HG03469 (cell line): ENCODE data around the gene ZNF688.
"Not testable (repeated sequence)": the region's sequence is repeated elsewhere in the genome, so short reads cannot be mapped to it uniquely, and the experiment has no call there.

Experiments used
- ATAC-seq: cut with Tn5 transposase; IDR thresholded peaks from one replicate; pipeline ENCODE4 v1.9.1; 2021; ENCODE audit warnings: mild to moderate bottlenecking, moderate library complexity, moderate number of reproducible peaks; ENCODE audit not compliant: unreplicated experiment

ZNF688 gene

DNA sequence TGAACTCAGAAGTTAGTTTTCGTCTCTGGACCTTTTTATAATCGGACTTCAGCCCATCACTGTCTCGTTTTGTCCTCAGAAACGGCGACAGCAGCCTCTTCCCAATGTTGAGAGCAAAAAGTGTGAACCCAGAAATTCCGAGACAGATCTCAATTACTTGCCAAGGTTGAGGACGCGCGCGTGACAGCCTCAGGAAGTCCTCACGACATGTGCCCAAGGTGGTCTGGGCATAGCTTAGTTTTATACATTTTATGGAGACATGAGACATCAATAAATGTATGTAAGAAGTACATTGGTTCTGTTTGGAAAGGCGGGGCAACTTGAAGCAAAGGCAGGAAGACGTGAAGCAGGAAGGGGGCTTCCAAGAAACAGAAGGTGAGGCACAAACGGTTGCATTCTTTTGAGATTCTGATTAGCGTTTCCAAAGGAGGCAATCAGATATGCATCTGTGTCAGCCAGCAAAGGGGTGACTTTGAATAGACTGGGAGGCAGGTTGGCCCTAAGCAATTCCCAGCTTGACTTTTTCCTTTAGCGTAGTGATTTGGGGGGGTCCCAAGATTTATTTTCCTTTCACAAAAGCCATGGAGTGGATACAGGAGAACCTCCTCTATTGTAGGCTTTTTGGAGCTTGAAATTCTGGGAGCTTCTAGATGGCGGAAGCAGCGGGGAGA, 36.3 kb downstream of the ZNF688 start:
- no peak for ATAC-seq

DNA sequence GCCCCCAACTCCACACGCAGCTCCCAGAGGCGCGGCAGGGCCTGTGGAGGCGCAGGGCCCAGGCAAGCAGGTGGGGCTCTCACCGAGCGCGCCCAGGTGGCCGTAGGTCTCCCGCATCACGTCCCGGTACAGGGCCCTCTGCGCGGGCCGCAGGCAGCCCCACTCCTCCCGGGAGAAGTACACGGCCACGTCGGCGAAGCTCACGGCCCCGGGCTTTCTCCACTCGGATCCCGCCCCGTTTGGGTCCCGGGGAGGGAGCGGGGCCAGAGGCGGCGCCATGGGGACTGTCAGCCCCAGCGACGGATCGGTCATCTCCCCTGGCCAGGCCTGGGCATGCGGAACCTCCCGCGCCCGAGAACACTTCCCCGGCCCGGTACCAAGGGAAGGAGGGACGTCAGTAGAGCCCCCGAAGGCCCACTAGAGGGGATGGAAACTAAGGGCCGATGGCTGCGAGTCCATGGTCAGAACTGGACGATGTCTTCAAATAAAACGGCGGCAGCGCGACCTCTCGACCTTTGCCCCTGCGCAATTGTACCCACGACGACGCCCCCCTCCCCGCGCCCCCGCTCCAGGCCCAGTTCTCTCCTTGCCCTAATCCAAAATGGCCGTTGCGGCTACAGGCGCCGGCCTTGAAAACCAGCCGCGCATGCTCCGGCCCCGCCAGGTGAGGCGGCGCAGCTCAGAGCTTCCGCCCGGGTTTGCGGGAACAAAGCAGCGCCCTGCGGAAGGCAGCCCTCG, 37.0 kb downstream of the ZNF688 start, which contains the start of gene ZNF747:
TSS of gene ZNF747 (minus strand) at position 491 of the 738 bp plus-strand sequence. CDS start at position 312, 179 bp downstream.
- ATAC-seq, result no peak

DNA sequence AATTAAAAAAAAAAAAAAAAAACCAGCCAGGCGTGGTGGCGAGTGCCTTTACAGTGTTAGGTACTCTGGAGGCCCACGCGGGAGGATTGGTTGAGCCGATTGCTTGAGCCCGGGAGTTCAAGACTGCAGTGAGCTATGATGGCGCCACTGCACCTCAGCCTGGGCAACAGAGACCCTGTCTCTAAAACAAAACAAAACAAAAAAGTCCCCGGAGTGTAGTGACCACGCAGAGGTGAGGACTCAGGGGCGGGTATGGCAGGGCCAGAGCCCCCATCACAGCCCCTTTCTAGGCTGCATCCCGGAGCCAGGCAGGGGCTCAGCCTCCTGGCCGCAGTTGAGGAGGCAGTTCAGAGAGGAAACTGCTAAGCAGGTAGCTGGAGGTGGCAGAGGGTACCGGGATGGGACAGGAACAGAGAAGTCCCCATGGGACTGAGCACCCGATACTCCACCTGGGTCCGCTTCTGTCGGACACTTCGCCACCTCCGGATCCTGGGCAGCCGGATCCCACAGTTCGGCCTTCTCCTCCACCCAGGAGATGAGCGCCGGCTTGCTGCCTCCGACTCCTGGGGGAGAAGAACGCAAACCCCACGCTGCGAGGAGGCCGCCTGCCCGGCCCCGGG, 37.7 kb downstream of the ZNF688 start:
- no peak for ATAC-seq

DNA sequence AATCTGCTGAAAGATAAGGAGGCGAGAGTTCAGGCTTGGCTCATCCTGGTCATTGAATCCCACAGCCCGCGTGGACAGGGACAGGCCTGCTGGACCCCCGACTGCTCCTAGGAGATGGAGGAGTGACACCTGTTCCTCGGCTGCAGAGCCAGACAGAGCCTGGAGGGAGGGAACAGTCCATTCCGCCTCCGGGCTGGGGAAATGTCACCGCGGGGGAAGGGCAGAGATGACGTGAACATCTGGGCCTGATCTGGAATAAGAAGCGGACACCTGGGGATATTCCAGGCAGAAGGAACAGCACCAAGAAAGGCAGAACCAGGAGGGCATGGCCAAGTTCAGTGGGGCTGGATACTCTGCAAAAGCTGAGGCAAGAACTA, 38.4 kb downstream of the ZNF688 start:
- ATAC-seq, result no peak

DNA sequence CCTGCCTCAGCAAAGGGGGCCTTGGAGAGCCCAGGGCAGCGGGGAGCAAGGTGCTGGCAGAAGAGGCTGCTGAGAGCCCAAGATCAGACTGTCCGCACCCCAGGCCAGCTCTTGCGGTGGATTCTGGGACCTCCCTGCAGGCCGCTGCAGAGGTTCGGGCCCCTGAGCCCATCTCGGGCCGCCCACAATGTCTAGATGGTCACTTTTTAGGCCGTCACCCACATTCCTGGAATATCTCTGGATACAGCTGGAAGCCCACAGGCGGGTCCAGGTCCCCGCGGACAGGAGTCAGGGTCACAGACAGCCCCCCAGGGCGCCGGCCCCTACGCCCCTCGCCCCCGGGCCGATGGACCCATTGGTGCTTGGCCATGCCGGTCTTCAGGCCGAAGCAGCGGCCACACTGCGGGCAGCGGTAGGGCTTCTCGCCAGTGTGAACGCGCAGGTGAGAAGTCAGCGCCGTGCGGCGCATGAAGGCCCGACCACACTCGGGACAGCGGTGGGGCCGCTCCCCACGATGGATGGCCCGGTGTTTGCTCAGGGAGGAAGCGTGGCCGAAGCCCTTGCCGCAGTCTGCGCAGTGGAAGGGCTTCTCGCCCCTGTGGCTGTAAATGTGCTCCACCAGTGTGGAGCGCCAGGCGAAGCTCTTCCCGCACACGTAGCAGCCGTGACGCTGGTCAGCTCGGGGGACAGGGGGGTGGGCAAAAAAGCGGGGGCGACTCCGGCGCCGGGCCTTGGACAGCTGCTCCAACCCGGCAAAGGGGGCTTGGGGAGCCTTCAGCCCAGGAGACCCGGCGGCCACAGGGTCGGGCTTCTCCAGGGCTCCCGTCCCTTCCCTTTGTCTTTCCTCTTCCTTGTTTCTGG, 39.0 kb downstream of the ZNF688 start:
- ATAC-seq, result no peak

DNA sequence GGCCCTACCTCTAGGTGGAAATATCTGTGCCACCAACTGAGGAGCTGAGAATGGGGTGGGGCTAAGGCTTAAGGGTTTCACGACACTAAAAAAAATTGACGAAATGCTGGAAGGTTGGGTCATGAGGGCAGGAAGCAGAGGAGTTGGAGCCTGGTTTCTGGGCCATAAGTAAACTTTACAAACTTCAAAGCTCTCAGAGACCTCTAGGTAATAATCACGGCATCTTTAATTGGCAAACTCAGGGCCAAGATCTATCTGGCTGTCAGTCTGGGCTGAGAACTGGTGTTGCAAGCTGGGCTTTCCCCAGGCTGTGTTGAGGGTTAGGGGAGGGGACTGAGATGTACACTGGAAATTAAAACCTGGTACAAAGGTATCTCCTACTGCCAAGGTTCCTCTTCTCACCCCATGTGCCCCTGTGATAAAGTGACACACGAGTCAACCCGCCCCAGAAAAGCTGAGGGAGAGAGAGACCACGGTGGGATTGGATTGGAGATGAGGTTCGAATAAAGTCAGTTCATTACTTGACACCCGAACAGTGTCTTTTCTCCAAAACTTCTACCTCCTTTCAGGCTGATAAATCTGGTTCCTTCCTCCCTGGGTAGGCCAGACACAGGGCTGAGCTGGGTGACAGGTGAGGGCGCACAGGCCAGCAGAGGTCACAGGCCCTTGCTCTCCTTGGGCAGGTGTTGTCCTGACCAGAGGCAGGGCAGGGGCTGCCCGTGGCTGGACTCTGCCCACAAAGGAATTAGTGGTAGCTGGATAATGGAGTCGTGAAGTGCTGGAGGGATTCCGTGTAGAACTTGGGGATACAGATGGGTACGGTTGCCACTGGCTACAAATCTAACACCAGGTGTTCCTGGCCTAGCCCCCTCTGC, 41.1 kb downstream of the ZNF688 start:
- ATAC-seq, result no peak

DNA sequence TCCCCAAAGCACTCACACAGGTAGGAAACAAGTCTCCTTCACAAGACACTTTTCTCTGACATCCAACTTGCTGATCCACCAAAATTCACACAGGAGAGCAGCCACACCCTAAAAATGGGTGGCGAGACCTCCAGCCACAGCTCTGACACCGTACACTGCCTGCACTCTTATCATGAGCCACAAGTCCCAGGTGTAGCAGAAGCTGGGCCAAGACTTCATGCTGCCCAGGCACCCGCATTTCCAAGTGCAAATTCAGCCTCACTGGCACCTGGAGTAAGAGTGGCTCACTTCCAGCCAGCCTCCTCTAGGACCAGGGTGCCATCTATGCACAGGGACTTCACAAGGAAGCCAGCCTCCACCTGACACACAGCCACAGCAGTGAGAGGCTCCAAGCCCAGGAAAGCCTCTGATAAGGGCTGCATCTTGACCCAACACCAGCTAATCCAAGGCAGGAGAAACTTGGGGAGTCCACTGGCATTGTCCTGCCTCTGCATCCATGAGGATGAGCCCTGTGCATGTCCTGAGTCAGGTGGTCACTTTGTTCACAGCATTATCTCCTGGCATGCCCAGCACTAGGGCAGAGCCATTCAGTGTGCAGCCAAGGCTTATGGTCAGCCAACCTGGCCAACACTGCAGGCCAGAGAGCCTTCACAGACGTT, 42.6 kb downstream of the ZNF688 start:
- no peak for ATAC-seq

DNA sequence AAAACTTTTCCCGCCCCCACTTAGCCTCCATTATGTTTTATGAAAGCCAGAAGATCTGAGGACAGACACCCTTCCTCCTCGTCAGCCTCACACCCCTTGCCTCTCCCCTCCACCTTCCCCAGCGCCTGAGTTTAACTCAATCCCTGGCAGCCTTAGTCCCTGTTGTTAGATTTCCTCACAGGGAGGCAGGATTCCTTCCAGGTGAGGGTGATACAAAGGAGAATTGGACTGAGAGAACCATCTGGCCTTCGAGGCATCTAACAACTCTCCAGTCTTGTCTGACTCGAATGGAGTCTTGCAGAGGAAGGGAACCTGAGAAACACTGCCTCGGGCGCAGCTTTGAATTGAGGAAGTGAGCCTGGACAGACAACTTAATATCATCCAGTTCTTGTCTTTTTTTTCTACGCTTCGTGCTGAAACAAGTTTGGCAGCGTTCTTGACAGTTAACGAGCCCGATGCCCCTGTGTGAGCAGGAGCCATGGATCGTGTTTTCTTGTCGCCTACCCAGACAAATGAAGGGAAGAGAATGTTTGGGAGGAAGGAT, 43.8 kb downstream of the ZNF688 start:
- ATAC-seq, result no peak

DNA sequence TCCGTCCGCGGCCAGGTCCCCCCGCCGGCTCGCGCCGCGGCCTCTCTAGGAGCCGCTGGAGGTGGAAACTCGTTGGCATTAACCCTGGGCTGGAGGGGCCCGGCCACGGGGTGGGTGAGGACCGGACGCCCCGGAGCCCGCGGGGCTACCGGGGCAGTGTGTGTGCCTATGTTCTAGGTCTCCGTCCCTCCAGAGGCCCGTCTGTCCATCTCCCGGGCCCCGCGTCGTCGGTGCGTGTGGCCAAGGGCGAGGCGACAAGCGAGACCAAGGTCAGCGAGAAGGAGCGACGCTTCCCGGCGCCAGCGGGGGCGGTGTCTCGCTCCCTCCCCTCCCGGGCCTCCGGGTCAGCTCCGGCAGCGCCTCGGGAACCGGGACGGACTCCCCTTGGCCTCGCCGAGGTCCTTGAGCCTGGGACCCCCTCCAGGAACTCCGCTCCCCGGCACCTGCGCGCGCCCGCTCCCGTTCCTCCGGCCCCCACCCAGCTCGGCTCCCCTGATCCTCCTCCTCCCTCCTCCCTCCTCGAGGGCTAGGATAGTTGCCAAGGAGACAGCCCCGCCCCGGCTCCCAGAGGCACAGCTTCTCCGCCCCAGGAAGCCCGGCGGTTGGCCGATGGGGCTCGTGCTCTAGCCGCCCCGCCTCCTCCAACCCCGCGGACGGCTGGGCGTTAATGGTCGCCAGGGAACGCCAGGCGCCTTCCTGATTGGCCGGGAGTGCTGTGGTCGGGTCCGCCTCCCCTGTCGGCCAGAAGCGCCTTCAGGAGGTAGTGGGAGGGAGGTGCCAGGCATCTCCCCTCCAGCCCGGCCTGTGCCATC, 44.5 kb downstream of the ZNF688 start:
- ATAC-seq, result peak; percentile 75

DNA sequence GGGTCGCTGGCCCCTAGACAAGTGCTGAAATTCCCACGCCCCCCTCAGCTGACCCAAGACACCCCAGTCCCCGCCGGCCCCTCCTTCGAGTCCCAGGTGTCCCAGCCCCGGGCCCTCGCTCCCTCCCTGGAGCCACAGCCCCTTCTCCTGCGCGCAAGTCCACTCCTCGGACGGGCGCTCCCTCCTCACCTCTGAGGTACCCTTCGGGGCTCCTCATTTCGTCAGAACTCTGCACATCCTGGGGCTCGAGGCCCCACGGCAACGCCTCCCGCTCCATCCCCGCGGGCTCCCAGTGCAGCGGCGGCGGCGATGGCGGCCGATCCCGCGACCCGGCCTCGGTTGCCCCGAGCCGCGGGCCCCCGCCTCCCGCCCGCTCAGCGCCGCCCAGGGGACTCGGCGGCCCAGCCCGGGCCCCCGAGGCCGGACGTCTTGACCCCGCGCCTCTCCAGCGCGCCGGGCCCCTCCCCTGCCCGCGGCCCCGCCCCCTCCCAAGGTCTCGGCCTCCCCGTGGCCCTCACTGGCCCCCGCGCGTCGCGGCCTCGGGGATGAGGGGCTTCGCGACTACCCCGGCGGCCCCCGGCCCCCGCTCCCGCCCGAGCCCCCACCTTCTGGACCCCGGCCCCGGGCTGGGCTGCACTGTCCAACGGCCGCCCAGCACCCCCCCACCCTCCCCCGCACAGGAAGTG, 45.2 kb downstream of the ZNF688 start, which contains the start of gene ZNF768:
TSS of gene ZNF768 (minus strand) at position 430 of the 686 bp plus-strand sequence. CDS start at position 277, 153 bp downstream.
- ATAC-seq, result no peak

DNA sequence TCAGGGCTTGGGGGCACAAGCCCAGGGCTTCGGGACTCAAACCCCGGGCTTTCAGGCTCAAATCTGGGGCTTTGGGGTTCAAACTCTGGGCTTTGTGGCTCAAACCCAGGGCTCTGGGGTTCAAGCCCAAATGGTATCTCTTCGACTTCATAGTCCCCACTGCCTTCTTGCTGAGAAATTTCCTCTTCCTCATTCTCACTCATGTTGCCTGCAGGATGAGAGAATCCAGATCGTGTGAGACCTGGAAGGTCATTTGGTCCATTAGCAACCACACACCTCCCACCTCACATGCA, 45.7 kb downstream of the ZNF688 start:
- no peak for ATAC-seq

DNA sequence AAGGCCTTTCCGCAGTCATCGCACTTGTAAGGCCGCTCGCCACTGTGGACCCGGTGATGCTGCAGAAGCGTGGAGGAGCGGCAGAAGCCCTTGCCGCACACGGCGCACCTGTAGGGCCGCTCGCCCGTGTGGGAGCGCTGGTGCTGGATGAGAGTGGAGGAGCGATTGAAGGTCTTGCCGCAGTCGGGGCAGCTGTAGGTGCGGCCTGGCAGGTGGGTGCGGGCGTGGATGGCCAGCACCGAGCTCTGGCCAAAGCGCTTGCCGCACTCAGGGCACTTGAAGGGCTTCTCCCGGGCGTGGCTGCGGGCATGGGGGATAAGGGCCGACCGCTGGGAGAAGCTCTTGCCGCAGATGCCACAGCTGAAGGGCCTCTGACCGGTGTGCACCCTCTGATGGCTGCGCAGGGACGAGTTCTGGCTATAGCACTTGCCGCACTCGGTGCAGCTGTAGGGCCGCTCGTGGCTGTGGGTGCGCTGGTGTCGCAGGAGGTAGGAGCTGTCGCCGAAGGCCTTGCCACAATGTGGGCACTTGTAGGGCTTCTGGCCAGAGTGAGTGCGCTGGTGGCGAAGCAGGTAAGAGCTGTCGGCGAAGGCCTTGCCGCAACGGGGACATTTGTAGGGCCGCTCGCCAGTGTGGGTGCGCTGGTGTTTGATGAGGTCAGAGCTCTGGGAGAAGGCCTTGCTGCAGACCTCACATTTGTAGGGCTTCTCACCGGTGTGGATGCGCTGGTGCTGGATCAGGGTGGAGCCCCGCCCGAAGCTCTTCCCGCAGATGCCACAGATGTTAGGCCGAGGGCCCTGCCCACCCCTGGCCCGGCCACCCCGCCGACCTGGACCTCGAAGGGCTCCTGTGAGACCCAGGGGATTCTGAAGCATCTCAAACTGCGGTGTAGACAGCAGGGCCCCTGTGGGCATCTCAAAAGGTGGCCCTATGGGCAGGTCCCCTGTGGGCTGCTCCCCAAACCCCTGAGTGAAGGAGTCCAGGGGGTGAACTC, 46.6 kb downstream of the ZNF688 start:
- ATAC-seq, result no peak

DNA sequence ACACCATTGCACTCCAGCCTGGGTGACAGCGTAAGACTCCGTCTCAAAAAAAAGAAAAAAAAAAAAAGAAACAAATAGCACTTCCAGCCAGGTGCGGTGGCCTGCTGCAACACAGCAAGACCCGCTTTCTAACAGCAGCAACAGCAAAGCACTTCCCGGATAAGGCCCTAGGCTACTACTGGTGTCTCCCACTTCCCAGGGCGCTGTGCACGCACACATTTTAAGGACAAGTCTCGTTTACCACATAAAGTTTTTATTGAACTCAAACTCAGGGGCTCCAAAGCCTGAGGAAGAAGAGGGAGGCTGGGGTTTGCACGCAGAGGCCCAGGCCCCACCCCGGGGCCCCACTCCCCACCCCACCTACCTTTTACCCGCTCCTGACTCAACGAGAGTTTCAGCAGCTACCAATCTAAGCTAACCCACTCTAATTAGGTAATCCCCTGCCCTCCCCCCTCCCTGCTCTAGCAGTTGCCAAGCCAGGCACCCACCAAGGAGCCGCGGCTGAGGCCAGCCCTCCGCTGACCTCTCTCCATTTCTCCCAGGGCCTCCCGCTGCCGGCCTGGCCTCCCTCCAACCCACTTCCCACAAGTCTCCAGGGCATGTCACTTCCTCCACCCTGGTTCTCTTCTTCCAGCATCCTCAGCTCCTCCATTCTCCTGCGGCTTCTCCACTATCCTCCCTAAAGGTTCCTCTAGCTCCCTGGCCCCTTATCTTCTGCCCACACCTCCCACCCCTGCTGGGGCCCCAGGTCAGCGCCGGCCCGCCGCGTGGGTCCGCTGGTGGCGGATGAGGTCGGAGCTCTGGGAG, 47.5 kb downstream of the ZNF688 start:
- ATAC-seq, result no peak

DNA sequence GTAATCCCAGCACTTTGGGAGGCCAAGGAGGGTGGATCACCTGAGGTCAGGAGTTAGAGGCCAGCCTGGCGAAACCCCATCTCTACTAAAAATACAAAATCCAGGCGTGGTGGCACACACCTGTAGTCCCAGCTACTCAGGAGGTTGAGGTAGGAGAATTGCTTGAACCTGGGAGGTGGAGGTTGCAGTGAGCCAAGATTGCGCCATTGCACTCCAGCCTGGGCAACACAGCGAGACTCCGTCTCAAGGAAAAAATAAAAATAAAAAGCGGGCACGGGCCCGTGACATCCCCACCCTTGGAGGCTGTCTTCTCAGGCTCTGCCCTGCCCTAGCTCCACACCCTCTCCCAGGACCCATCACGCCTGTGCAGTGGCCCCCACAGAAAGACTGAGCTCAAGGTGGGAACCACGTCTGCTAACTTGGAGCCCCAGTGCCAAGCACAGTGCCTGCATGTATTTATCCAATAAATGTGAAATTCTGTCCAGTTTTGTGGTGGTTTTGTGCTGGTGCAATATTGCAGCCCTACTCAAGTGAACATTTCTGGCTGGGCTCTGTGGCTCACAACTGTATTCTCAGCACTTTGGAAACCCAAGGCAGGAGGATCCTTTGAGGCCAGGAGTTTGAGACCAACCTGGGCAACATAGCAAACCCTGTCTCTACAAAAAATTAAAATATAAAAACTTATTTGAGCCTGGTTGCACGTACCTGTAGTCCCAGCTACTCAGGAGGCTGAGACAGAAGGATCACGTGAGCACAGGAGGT, 48.6 kb downstream of the ZNF688 start:
- ATAC-seq, result not testable (repeated sequence)
